GM12874 (cell line): ENCODE results near the gene PGAM2.

Experiments
- CTCF ChIP-seq: IDR thresholded peaks from 2 replicates; pipeline ENCODE4 v1.5.1; 2011; ENCODE audit warnings: low read depth, mild to moderate bottlenecking, control low read depth, low read length, moderate library complexity; ENCODE audit not compliant: insufficient read depth

PGAM2 gene

DNA sequence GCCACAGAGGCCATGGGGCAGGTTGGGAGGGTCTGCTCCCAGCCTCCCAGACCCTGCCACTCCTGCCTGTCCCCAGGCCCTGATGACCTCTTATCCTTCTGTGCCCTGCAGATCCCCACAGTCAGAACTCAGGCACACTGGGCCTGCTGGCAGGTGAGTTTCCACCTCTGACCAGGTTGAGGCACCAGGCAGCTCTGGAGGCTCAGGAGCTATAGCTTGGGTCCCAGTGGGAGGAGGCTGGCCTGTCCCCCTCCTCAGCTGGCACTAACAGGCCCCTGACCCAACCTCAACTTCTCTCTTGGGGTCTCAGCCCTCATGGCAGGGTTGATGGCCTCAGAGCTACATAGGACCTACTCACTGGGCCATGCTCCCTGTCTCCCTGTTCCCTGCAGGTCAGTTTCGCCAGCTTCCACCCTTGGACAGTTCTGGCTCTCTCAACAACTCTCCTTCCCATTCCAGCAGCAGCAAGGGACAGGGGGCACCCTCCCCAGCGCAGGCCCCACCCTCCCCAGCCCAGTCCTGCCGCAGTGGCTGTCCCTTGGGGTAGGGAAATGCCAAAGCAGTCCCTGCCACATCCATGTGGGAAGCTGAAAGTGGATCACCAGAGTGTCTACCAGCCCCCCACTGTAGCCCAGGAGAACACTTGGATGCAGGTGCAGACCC is 36.1 kb upstream of the PGAM2 start:
- TF ChIP-seq CTCF: no peak

DNA sequence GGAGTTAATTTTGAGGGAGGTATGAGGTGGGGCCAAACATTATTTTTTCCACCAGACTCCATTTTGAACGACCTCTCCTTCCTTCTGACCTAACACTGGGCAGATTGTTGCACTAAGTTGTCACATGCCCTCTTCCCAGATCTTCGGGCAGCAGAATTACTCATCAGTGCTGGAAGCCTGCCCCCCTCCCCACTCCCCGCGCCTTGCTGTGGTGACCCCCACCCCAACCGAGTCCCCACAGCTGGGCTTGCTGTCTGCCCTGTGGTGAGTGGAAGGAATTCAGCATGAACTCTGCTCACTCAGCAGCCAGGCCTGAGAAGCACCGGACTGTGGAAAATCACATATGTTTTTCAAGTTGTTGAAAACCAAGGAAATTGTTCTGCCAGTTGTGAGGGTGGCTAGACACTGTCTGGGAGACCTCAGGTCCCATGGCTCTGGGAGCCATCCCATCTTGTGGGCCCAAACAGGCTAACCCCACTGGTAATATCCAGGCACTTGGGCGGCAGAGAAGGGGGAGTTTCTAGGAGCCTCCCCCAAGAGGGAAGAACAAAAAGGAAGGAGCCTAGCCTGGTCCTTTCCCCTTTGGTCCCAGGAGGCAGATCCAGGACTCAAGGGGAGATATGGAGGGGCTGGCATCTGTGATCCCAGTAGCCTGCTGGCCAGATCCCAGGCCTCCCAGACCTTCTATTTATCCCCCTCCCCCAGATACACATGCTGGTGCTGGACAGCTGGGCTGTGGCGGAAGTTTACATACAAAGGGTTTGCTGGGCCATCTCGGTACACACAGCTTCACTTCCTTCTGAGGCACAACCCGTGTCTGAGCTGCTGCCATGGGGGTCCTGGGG is 35.3 kb upstream of the PGAM2 start:
- no peak for TF ChIP-seq CTCF

DNA sequence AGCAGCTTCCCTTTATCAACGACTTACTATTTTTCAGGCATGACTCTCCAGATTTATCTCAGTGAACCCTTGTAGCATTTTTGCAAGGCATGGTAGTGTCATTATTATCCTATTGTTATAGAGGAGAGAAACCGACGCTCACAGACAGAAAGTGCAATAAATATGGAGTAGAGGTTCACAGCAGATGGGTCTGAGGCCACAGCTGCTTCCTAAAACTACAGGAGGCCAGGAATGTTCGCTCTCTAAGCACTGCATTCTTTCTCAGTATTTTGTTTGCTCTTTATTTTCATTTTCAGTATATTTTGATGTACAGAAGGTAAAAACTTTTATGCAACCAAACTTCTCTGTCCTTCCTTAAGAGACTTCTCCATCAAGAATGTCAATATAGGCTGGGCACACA is 34.3 kb upstream of the PGAM2 start:
- TF ChIP-seq CTCF: no peak

- no peak for TF ChIP-seq CTCF
Measured at GRCh38 chr7:44098092-44099068, 33.0 kb upstream of the PGAM2 start.

- TF ChIP-seq CTCF: no peak
Measured at GRCh38 chr7:44097064-44097932, 31.9 kb upstream of the PGAM2 start.

DNA sequence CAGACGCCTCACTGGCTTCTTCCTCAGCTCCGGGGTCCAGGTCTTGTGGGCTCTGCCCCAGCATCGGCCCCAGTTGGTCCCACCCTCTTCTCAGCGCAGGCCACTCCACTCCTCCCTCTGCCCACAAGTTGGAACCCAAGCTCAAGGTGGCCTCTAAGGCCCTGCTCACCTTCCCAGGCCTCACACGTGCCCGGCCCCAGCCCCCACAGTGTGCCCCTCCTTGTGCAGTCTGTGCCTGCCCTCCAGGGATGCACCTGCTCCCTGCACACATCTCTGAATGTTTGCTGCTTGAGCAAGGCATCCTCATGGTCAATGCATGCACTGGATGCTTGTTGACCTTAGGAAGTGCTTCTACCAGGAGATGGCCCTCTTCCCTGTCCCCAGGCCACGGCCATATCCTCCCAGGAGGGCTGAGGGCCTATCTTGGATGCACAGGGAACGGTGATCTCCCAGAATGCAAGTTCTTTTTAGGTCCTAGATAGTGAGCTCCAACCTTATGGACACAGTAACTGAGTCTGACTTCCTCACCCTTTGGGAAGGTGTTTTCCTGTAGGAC is 31.0 kb upstream of the PGAM2 start:
- no peak for TF ChIP-seq CTCF
